Left lung (tissue), 10 donors: Measurements from ENCODE around the gene PPFIA1. TPM values are rescaled to one million over a fixed set of nuclear protein-coding genes. Genes with fewer than 3 reads are reported as not detected.

Source experiments
- ATAC-seq: fragments of 200-7000 bp; cut with Tn5 transposase; one replicate; pipeline ENCODE4 v1.9.1; 2020; ENCODE audit warnings: moderate library complexity
- DNase-seq, 4 donors: peaks; one replicate each; pipeline ENCODE4 v3.0.0-alpha.2; 2013 to 2020
- H3K27ac ChIP-seq, 2 donors: fragments of 200-600 bp; sonication (generic) in 1 of 2; one replicate each; pipeline versions ENCODE4 v1.5.0 to v1.8.0; 2020 to 2021
- H3K27me3 ChIP-seq, 2 donors: fragments of 200-600 bp; sonication (generic) in 1 of 2; one replicate each; pipeline versions ENCODE4 v1.5.0 to v1.8.0; 2020 to 2021
- H3K36me3 ChIP-seq, 2 donors: fragments of 200-600 bp; sonication (generic) in 1 of 2; one replicate each; pipeline versions ENCODE4 v1.5.0 to v1.8.0; 2020 to 2021
- H3K4me1 ChIP-seq, 2 donors: fragments of 200-600 bp; one replicate each; pipeline ENCODE4 v1.8.0; 2021
- H3K4me3 ChIP-seq, 2 donors: fragments of 200-600 bp; sonication (generic) in 1 of 2; one replicate each; pipeline versions ENCODE4 v1.5.0 to v1.8.0; 2020 to 2021; ENCODE audit warnings: mild to moderate bottlenecking in 1 of 2
- H3K9me3 ChIP-seq, 2 donors: fragments of 200-600 bp; sonication (generic) in 1 of 2; one replicate each; pipeline versions ENCODE4 v1.5.0 to v1.8.0; 2020 to 2021
- CTCF ChIP-seq, 2 donors: fragments of 200-600 bp; sonication (generic) in 1 of 2; IDR thresholded peaks; one replicate each; pipeline versions ENCODE4 v1.5.0 to v1.8.0; 2021; ENCODE audit warnings: antibody characterized with exemption in 2 of 2
- intact Hi-C, 2 donors: fragments of 100-400 bp; cut with DNase I; formaldehyde crosslinking; loops; one replicate each; pipeline versions ENCODE4 v1.11.2 to v1.14.2; 2022
- polyA plus RNA-seq, 6 donors: library from polyadenylated mRNA; unstranded; fragments of 120-200 nt; gene quantifications; one replicate each; pipeline ENCODE4 v1.2.1, GENCODE V29; 2013; ENCODE audit not compliant: insufficient read length in 6 of 6
- total RNA-seq, 2 donors: library from RNA; stranded (reverse); fragmentation: NEBNext Ultra II Directional; extraction: Animal tissue kit (Norgen Biotek cat#: 25700); gene quantifications; one replicate each; pipeline ENCODE4 v1.2.1, GENCODE V29; 2021
- donor health status: DM: no; HTN: yes; CAD: no.
- donor health status: DM: no; HTN: no; CAD: no.

Gene PPFIA1
- total and polyA plus RNA-seq, 8 donors = 45.9 to 66.0 (median 51.3) TPM

DNA sequence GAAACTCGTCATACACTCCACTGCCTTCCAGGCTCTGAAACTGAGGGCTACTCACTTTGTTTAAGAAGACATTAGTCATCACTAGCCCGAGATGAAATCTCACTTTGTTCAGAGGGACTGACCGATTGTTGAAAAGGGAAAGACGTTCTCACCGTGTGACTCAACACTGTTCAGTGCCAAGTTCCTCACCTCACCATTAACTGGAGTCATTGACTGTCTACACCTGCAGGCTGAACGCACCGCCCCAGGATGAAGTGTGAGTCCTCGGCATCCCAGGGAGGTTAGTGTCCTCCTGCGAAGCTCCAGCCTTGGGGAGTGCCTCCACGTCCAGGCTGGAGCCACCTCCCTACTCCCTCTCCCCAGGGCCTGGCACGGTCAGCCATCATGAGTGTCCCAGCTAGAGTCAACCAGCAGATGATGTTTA, 37.0 kb upstream of the PPFIA1 start:
- peak; percentile 85 for ATAC-seq

GRCh38 chr11:70233962-70234361, 36.5 kb upstream of the PPFIA1 start:
- no peak for TF ChIP-seq CTCF (IDR thresholded peaks at IDR 0.05)
- intact Hi-C loops = no loop called here

More for the DNA sequence above, 37.0 kb upstream of the PPFIA1 start:
- Histone ChIP-seq H3K27ac (no peak overlapping the region), H3K9me3 (no peaks in the 10 kb centered on the region), H3K4me3 (no peak overlapping the region), H3K36me3 (no peaks in the 10 kb centered on the region), H3K4me1 (no peaks in the 10 kb centered on the region), H3K27me3 (no peaks in the 10 kb centered on the region)
- DNase-seq = peak in 1 of 4 donors; percentile 53
- intact Hi-C loops = no loop called here
- no peak for TF ChIP-seq CTCF (IDR thresholded peaks at IDR 0.05)

GRCh38 chr11:70240337-70240736, 30.2 kb upstream of the PPFIA1 start:
- intact Hi-C loops = no loop called here
- TF ChIP-seq CTCF (IDR thresholded peaks at IDR 0.05) = no peak
- Histone ChIP-seq H3K27ac (no peak overlapping the region), H3K9me3 (no peaks in the 10 kb centered on the region), H3K4me1 (no peaks in the 10 kb centered on the region), H3K27me3 (peaks cover 0 to 10% of the 10 kb centered on the region in 2 donors), H3K4me3 (no peak overlapping the region), H3K36me3 (no peaks in the 10 kb centered on the region)
- ATAC-seq = no peak
- DNase-seq = no peak

More at GRCh38 chr11:70233962-70234361, 36.5 kb upstream of the PPFIA1 start:
- Histone ChIP-seq H3K4me3 (no peak overlapping the region), H3K4me1 (no peaks in the 10 kb centered on the region), H3K27ac (no peak overlapping the region), H3K36me3 (no peaks in the 10 kb centered on the region), H3K27me3 (no peaks in the 10 kb centered on the region), H3K9me3 (no peaks in the 10 kb centered on the region)
- DNase-seq (no peak), ATAC-seq (no peak)

DNA sequence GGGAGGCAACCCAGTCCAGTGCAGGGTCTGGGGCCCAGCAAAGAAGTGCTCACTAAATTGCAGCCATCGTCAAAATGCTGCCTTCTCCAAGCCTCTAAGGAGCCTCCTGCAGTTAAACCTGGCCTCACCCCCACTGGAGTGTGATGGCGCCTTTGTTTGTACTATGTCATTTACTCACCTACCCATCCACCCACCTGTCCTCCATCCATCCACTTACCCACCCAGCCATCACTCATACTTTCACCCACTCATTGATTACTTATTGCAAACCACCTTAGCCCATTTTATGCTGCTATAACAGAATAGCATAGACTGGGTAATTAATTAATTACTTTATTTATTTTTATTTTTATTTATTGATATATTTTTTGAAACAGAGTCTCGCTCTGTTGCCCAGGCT, 28.8 kb upstream of the PPFIA1 start:
- H3K9me3 ChIP-seq = no peaks in the 10 kb centered on the region
- TF ChIP-seq CTCF (IDR thresholded peaks at IDR 0.05) = no peak
- H3K4me1 ChIP-seq = no peaks in the 10 kb centered on the region
- ATAC-seq = no peak
- H3K36me3 ChIP-seq = no peaks in the 10 kb centered on the region
- intact Hi-C loops = no loop called here
- H3K27me3 ChIP-seq = peaks cover 0 to 10% of the 10 kb centered on the region in 2 donors
- H3K27ac ChIP-seq = no peak overlapping the region
- H3K4me3 ChIP-seq = no peak overlapping the region
- DNase-seq = no peak

- Histone ChIP-seq H3K4me3 (no peak overlapping the region), H3K27ac (no peak overlapping the region), H3K9me3 (no peaks in the 10 kb centered on the region), H3K36me3 (no peaks in the 10 kb centered on the region), H3K4me1 (no peaks in the 10 kb centered on the region), H3K27me3 (peaks cover 0 to 10% of the 10 kb centered on the region in 2 donors)
- no peak for TF ChIP-seq CTCF (IDR thresholded peaks at IDR 0.05)
- no peak for DNase-seq
- ATAC-seq = peak; percentile 41
- intact Hi-C loops = no loop called here
Measured at GRCh38 chr11:70242885-70243284, 27.6 kb upstream of the PPFIA1 start.
